ENCODE measurements around the gene RAB3C. TPM values are rescaled to one million over a fixed set of nuclear protein-coding genes. Genes with fewer than 3 reads are reported as not detected.
A peak's percentile ranks its signal among the peaks of the same experiment; 100 is the strongest.

The RAB3C gene
- total RNA-seq, 2 donors from 2014 or later: 2.3 to 45.2 TPM

DNA sequence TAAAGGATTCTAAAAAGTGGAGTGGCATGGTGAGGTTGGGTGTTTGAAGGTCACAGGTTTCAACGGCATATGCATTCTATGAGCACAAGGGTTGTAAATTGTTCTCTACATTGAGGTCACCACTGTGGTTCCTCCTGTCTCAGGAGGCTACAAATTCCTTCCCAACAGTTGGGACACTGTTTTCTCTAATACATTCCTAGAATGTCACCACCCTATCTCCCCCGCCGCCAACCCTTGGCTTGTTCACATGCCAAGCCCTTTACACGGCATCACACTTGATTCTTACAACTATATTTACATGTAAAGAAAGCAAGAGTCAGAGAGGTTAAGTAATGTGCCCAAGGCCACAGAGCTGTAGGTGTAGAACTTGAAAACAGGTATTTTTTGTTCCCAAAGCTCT, 315.1 kb downstream of the RAB3C start:
- no peaks in the 10 kb centered on the region for H3K36me3 ChIP-seq (replicated peaks in 1 of 2; ENCODE audit: insufficient read depth in 1 of 2, low read depth in 2 of 2)
- no peak overlapping the region for H3K27ac ChIP-seq
- no peak for ATAC-seq
- no peaks in the 10 kb centered on the region for H3K9me3 ChIP-seq
- no peaks in the 10 kb centered on the region for H3K4me1 ChIP-seq
- TF ChIP-seq, protein P1, sequence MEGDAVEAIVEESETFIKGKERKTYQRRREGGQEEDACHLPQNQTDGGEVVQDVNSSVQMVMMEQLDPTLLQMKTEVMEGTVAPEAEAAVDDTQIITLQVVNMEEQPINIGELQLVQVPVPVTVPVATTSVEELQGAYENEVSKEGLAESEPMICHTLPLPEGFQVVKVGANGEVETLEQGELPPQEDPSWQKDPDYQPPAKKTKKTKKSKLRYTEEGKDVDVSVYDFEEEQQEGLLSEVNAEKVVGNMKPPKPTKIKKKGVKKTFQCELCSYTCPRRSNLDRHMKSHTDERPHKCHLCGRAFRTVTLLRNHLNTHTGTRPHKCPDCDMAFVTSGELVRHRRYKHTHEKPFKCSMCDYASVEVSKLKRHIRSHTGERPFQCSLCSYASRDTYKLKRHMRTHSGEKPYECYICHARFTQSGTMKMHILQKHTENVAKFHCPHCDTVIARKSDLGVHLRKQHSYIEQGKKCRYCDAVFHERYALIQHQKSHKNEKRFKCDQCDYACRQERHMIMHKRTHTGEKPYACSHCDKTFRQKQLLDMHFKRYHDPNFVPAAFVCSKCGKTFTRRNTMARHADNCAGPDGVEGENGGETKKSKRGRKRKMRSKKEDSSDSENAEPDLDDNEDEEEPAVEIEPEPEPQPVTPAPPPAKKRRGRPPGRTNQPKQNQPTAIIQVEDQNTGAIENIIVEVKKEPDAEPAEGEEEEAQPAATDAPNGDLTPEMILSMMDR (IDR thresholded peaks at IDR 0.05): no peak
- TF ChIP-seq POLR2A (IDR thresholded peaks at IDR 0.05): no peak
- no peaks in the 10 kb centered on the region for H3K27me3 ChIP-seq
- intact Hi-C loops (cut with DNase I): loop anchor here (5.0 kb wide), 1 partner anchor 109 kb away; no protein-coding TSS in a partner anchor
- H3K4me3 ChIP-seq: no peak overlapping the region
- WGBS, 2 donors: 85 to 93% methylated on average over 4 of the region's 4 CpGs
- no peak for DNase-seq

DNA sequence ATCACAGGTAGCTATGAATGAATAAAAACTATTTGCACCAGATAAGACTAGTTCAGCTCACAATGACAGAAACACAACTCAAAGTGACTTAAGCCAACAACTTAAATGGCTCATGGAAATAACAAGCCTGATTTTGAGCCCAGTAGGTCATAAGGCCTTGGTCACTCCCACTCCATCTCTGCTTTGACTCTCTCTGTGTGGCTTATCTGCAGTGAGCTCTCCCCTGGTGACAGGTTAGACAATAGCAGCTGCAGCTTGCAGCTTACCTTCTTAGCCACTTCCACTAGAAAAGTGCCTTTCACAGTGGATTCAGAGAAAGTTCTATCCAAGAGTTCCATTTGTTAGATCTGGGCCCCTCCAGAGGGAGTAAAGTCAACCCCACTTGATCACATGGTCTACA, 315.7 kb downstream of the RAB3C start:
- no peaks in the 10 kb centered on the region for H3K4me1 ChIP-seq
- H3K36me3 ChIP-seq (replicated peaks in 1 of 2; ENCODE audit: insufficient read depth in 1 of 2, low read depth in 2 of 2): no peaks in the 10 kb centered on the region
- TF ChIP-seq POLR2A (IDR thresholded peaks at IDR 0.05): no peak
- TF ChIP-seq, protein P1 (IDR thresholded peaks at IDR 0.05): no peak
- intact Hi-C loops (cut with DNase I): loop anchor here (5.0 kb wide), 1 partner anchor 109 kb away; no protein-coding TSS in a partner anchor
- DNase-seq (no peak), ATAC-seq (no peak)
- H3K27me3 ChIP-seq: no peaks in the 10 kb centered on the region
- no peaks in the 10 kb centered on the region for H3K9me3 ChIP-seq
- no peak overlapping the region for H3K4me3 ChIP-seq
- H3K27ac ChIP-seq: no peak overlapping the region

DNA sequence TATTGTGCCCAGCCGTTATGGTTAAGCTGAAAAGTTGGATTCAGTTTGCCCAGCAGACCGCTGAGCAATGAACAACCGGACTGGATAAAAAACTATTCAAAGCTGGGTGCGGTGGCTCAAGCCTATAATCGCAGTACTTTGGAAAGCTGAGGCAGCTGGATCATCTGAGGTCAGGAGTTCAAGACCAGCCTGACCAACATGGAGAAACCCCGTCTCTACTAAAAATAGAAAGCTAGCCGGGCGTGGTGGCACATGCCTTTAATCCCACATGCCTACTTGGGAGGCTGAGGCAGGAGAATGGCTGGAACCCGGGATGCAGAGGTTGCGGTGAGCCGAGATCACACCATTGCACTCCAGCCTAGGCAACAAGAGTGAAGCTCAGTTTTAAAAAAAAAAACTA, 318.4 kb downstream of the RAB3C start:
- TF ChIP-seq POLR2A (IDR thresholded peaks at IDR 0.05): no peak
- TF ChIP-seq, protein P1 (IDR thresholded peaks at IDR 0.05): no peak
- WGBS, 2 donors: 79 to 87% methylated on average over 11 of the region's 11 CpGs
- DNase-seq (no peak), ATAC-seq (no peak)
- Histone ChIP-seq H3K36me3 (replicated peaks in 1 of 2; ENCODE audit: insufficient read depth in 1 of 2, low read depth in 2 of 2) (no peaks in the 10 kb centered on the region), H3K4me1 (no peaks in the 10 kb centered on the region), H3K4me3 (no peak overlapping the region), H3K27me3 (no peaks in the 10 kb centered on the region), H3K9me3 (no peaks in the 10 kb centered on the region), H3K27ac (no peak overlapping the region)
- intact Hi-C loops (cut with DNase I): no loop called here

DNA sequence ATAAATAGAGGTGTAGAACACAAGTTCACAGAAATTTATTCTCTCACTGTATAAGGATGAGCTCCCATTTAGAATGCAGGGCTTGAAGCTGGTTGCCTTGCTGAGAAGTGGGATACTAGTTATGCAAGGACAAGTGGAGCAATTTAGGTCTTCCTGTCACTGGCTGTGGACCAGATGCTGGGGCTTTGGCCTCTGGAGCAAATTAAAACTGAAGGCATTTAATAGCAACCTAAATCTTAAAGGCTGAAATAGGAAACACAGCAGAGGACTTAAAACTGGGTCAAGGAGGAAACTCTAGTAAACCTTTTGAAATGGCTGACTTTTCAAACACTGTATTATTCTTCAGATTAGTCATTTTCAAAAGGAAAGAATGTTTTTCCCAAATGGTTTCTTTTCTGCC, 319.4 kb downstream of the RAB3C start:
- no peak overlapping the region for H3K4me3 ChIP-seq
- TF ChIP-seq, protein P1 (IDR thresholded peaks at IDR 0.05): no peak
- no peak for TF ChIP-seq POLR2A (IDR thresholded peaks at IDR 0.05)
- no peaks in the 10 kb centered on the region for H3K9me3 ChIP-seq
- no peaks in the 10 kb centered on the region for H3K27me3 ChIP-seq
- ATAC-seq (no peak), DNase-seq (no peak)
- intact Hi-C loops (cut with DNase I): no loop called here
- no peak overlapping the region for H3K27ac ChIP-seq
- no peaks in the 10 kb centered on the region for H3K36me3 ChIP-seq (replicated peaks in 1 of 2; ENCODE audit: insufficient read depth in 1 of 2, low read depth in 2 of 2)
- no peaks in the 10 kb centered on the region for H3K4me1 ChIP-seq

DNA sequence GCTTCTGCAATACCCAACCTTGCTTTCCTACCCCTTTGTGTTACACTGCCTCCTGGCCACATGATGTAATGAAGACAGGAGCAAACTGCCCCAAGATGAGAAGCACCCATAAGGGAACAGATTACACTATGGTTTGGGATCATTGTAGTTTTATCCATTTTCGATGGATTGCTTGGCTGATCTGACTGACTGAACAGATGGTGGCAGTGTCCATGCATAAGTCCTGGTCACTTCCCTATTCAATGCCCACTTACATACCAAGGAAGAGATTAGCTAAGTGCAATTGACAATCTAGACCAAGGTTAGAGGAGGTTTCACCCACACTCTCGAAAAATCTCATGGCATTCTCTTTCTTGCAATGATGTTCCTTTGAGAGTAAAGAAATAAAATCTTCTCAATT, 319.9 kb downstream of the RAB3C start:
- ATAC-seq: no peak
- no peaks in the 10 kb centered on the region for H3K36me3 ChIP-seq (replicated peaks in 1 of 2; ENCODE audit: insufficient read depth in 1 of 2, low read depth in 2 of 2)
- no peaks in the 10 kb centered on the region for H3K27me3 ChIP-seq
- no peak overlapping the region for H3K27ac ChIP-seq
- intact Hi-C loops (cut with DNase I): no loop called here
- H3K9me3 ChIP-seq: no peaks in the 10 kb centered on the region
- no peak overlapping the region for H3K4me3 ChIP-seq
- TF ChIP-seq, protein P1 (IDR thresholded peaks at IDR 0.05): peak in 1 of 7 experiments; percentile 10
- TF ChIP-seq POLR2A (IDR thresholded peaks at IDR 0.05): no peak
- H3K4me1 ChIP-seq: no peaks in the 10 kb centered on the region
- 61 to 63% methylated on average over 2 of the region's 2 CpGs for WGBS, 2 donors
- no peak for DNase-seq

Measured in body of pancreas (tissue), 4 donors.